Astrocyte (in vitro differentiated cells and primary cell): Measurements from ENCODE around the gene RESP18. TPM values are rescaled to one million over a fixed set of nuclear protein-coding genes. Genes with fewer than 3 reads are reported as not detected.

Experiments
- DNase-seq: peaks from one replicate; pipeline ENCODE4 v3.0.0-alpha.2; 2010; ENCODE audit warnings: low read depth
- FAIRE-seq: peaks from 2 replicates; lab custom pipeline; 2011; peaks lifted over from hg19 to GRCh38; lab: Jason Lieb, UNC
- H2AFZ ChIP-seq: 2 replicates; pipeline ENCODE4 v1.6.0; 2012; ENCODE audit warnings: low read depth, low read length, inconsistent platforms
- H3K27ac ChIP-seq: 2 replicates; pipeline ENCODE4 v1.5.1; 2011; ENCODE audit warnings: low read depth, low read length, inconsistent platforms
- H3K27me3 ChIP-seq: 2 replicates; pipeline ENCODE4 v1.6.0; 2011; ENCODE audit warnings: low read length, inconsistent platforms; ENCODE audit not compliant: insufficient read depth
- H3K36me3 ChIP-seq: 2 replicates; pipeline ENCODE4 v1.5.1; 2011; ENCODE audit warnings: low read length, inconsistent platforms; ENCODE audit not compliant: insufficient read depth
- H3K4me1 ChIP-seq: 2 replicates; pipeline ENCODE4 v1.5.1; 2011; ENCODE audit warnings: low read length, inconsistent platforms; ENCODE audit not compliant: insufficient read depth
- H3K4me2 ChIP-seq: 2 replicates; pipeline ENCODE4 v1.6.0; 2012; ENCODE audit warnings: low read length, inconsistent platforms
- H3K4me3 ChIP-seq: 2 replicates; pipeline ENCODE4 v1.5.1; 2011; ENCODE audit warnings: low read depth, mild to moderate bottlenecking, low read length, inconsistent platforms; ENCODE audit not compliant: insufficient read depth
- H3K79me2 ChIP-seq: 2 replicates; pipeline ENCODE4 v1.6.0; 2012; ENCODE audit warnings: mild to moderate bottlenecking, low read length, inconsistent platforms; ENCODE audit not compliant: insufficient read depth
- H3K9ac ChIP-seq: 2 replicates; pipeline ENCODE4 v1.6.0; 2012; ENCODE audit warnings: mild to moderate bottlenecking, low read length, inconsistent platforms
- H3K9me3 ChIP-seq: 2 replicates; pipeline ENCODE4 v1.5.1; 2012; ENCODE audit warnings: low read depth, mild to moderate bottlenecking, low read length, inconsistent platforms; ENCODE audit not compliant: insufficient read depth
- H4K20me1 ChIP-seq: 2 replicates; pipeline ENCODE4 v1.6.0; 2012; ENCODE audit warnings: low read length, inconsistent platforms; ENCODE audit not compliant: insufficient read depth
- H3K27ac Mint-ChIP-seq: one replicate; pipeline ENCODE4 v1.8.0; 2021; ENCODE audit warnings: mild to moderate bottlenecking, mixed read lengths; ENCODE audit not compliant: unreplicated experiment
- H3K27me3 Mint-ChIP-seq: one replicate; pipeline ENCODE4 v1.8.0; 2021; ENCODE audit warnings: low read depth, mixed read lengths; ENCODE audit not compliant: unreplicated experiment
- H3K36me3 Mint-ChIP-seq: one replicate; pipeline ENCODE4 v1.8.0; 2021; ENCODE audit warnings: low read depth, mixed read lengths; ENCODE audit not compliant: unreplicated experiment
- H3K4me1 Mint-ChIP-seq: one replicate; pipeline ENCODE4 v1.8.0; 2021; ENCODE audit warnings: low read depth, mixed read lengths; ENCODE audit not compliant: unreplicated experiment
- H3K4me3 Mint-ChIP-seq: one replicate; pipeline ENCODE4 v1.8.0; 2021; ENCODE audit warnings: mild to moderate bottlenecking, moderate library complexity, mixed read lengths; ENCODE audit not compliant: unreplicated experiment
- H3K9me3 Mint-ChIP-seq: one replicate; pipeline ENCODE4 v1.8.0; 2021; ENCODE audit warnings: mild to moderate bottlenecking, mixed read lengths; ENCODE audit not compliant: unreplicated experiment
- CTCF ChIP-seq: IDR thresholded peaks from 2 replicates; pipeline ENCODE4 v1.5.1; 2011; ENCODE audit warnings: low read depth, mild to moderate bottlenecking, inconsistent platforms, low read length, moderate library complexity; ENCODE audit not compliant: insufficient read depth
- EZH2 ChIP-seq: IDR thresholded peaks from 2 replicates; pipeline ENCODE4 v1.6.1; 2012; ENCODE audit warnings: mild to moderate bottlenecking, low read length, inconsistent platforms; ENCODE audit not compliant: insufficient read depth
- total RNA-seq: library from RNA; stranded (reverse); gene quantifications from 2 replicates; pipeline ENCODE4 v1.2.1, GENCODE V29; 2021

Gene RESP18
- total RNA-seq, 1 donor from 2014 or later, result not detected

- FAIRE-seq, result no peak
- peaks cover 8% of the 10 kb centered on the region for H3K4me1 ChIP-seq
- H3K9me3 Mint-ChIP-seq, result no peaks in the 10 kb centered on the region
These were observed 34.6 kb downstream of the RESP18 start for GRCh38 chr2:219297766-219298456.

GRCh38 chr2:219296631-219297391 is 35.7 kb downstream of the RESP18 start:
- Histone ChIP-seq H3K9ac (no peak overlapping the region), H3K79me2 (no peaks in the 10 kb centered on the region), H3K4me3 (no peak overlapping the region), H3K4me1 (peaks cover 8% of the 10 kb centered on the region), H4K20me1 (no peaks in the 10 kb centered on the region), H3K27me3 (peaks cover 3% of the 10 kb centered on the region), H3K9me3 (no peaks in the 10 kb centered on the region), H3K36me3 (no peaks in the 10 kb centered on the region), H3K27ac (no peak overlapping the region), H3K4me2 (no peak overlapping the region), H2AFZ (no peak overlapping the region)
- H3K4me1 Mint-ChIP-seq, result peaks cover 11% of the 10 kb centered on the region
- H3K4me3 Mint-ChIP-seq, result no peak overlapping the region
- DNase-seq (no peak), FAIRE-seq (no peak)
- H3K27me3 Mint-ChIP-seq, result peaks cover 14% of the 10 kb centered on the region
- TF ChIP-seq CTCF (no peak), EZH2 (no peak)
- H3K36me3 Mint-ChIP-seq, result peaks cover 17% of the 10 kb centered on the region
- no peaks in the 10 kb centered on the region for H3K9me3 Mint-ChIP-seq
- no peak overlapping the region for H3K27ac Mint-ChIP-seq

More at GRCh38 chr2:219297766-219298456, 34.6 kb downstream of the RESP18 start:
- Histone ChIP-seq H3K4me2 (no peak overlapping the region), H3K27ac (no peak overlapping the region), H3K36me3 (no peaks in the 10 kb centered on the region), H3K9ac (no peak overlapping the region), H3K27me3 (peaks cover 3% of the 10 kb centered on the region), H3K79me2 (no peaks in the 10 kb centered on the region), H3K4me3 (no peak overlapping the region), H4K20me1 (no peaks in the 10 kb centered on the region), H2AFZ (no peak overlapping the region), H3K9me3 (no peaks in the 10 kb centered on the region)
- Mint-ChIP-seq H3K27me3 (peaks cover 12% of the 10 kb centered on the region), H3K27ac (peak overlapping the region; percentile 41), H3K4me3 (no peak overlapping the region), H3K4me1 (peaks cover 11% of the 10 kb centered on the region), H3K36me3 (peaks cover 9% of the 10 kb centered on the region)
- no peak for DNase-seq
- peak; percentile 10 for TF ChIP-seq CTCF
- TF ChIP-seq EZH2, result no peak

GRCh38 chr2:219296142-219296541 is 36.4 kb downstream of the RESP18 start:
- no peak overlapping the region for H3K27ac Mint-ChIP-seq
- Histone ChIP-seq H4K20me1 (no peaks in the 10 kb centered on the region), H3K79me2 (no peaks in the 10 kb centered on the region), H3K9ac (no peak overlapping the region), H3K9me3 (no peaks in the 10 kb centered on the region), H3K4me2 (no peak overlapping the region), H2AFZ (no peak overlapping the region), H3K36me3 (no peaks in the 10 kb centered on the region), H3K27ac (no peak overlapping the region), H3K4me1 (peaks cover 8% of the 10 kb centered on the region), H3K27me3 (peaks cover 3% of the 10 kb centered on the region), H3K4me3 (no peak overlapping the region)
- no peak for DNase-seq
- H3K9me3 Mint-ChIP-seq, result no peaks in the 10 kb centered on the region
- no peak overlapping the region for H3K4me3 Mint-ChIP-seq
- peaks cover 9% of the 10 kb centered on the region for H3K27me3 Mint-ChIP-seq
- H3K4me1 Mint-ChIP-seq, result peaks cover 11% of the 10 kb centered on the region
- no peak for TF ChIP-seq CTCF
- no peak for TF ChIP-seq EZH2
- H3K36me3 Mint-ChIP-seq, result peaks cover 11% of the 10 kb centered on the region
- FAIRE-seq, result no peak
